GM23248 (cell line): ENCODE results near the gene SCAI.

Experiments used
- EZH2 ChIP-seq: fragments of 200-600 bp; sonication (generic); IDR thresholded peaks from 2 replicates; pipeline ENCODE4 v1.6.1; 2018; ENCODE audit warnings: antibody characterized with exemption, mild to moderate bottlenecking; ENCODE audit not compliant: insufficient read depth, poor library complexity, severe bottlenecking
- EZH2phosphoT487 ChIP-seq: fragments of 200-600 bp; sonication (generic); IDR thresholded peaks from 2 replicates; pipeline ENCODE4 v1.6.1; 2018; ENCODE audit warnings: antibody characterized with exemption, moderate library complexity, mild to moderate bottlenecking, low read depth; ENCODE audit not compliant: insufficient read depth

- TF ChIP-seq EZH2phosphoT487: no peak
- TF ChIP-seq EZH2: no peak
These were observed 189.1 kb downstream of the SCAI start for GRCh38 chr9:124954255-124954654.
